Neural cell (in vitro differentiated cells): Measurements from ENCODE around the gene MRPS33.

Experiments
- EZH2 ChIP-seq: fragments of 200-600, 300-800 bp; shearing (Covaris generic), sonication (generic); IDR thresholded peaks from 2 replicates; pipeline ENCODE4 v1.6.1; 2014; ENCODE audit warnings: antibody characterized with exemption, low read length, borderline replicate concordance, mild to moderate bottlenecking; ENCODE audit not compliant: insufficient read depth, poor library complexity, severe bottlenecking
- TF ChIP-seq, protein P1 (sequence below): fragments of 450-650 bp; IDR thresholded peaks from 2 replicates; pipeline ENCODE4 v1.5.1; 2014; ENCODE audit warnings: antibody characterized with exemption, mild to moderate bottlenecking, moderate library complexity; ENCODE audit not compliant: poor library complexity, severe bottlenecking

DNA sequence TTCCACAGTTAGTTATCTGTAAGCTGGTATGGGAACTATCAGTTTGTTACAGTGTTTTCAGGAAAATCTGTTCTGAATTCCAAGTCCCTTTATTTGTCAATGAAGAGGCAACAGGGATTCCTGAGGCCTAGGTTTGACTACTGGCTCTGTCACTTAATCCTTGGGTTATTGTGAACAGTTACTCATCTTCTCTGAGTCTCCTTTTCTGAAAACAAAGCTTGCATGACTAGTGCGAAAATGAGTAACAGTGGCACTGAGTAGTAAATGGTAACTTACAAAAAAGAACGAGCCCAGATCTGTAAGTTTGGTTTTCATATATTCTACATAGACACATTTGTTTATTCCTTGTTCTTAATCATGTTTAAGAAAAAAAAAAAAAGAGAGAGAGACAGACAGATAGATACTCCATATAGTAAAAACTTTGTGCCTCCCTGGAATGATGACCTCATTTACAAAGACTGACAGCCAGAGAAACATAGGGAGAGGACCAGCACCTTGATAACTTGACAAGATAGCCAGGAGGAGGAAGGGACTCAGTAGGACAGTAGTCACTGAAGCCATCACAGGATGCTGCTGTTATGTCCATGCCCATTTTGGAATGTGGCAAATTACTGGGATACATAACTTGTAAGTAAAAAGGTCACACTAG lies 1.9 kb downstream of the MRPS33 start:
- TF ChIP-seq, protein P1, sequence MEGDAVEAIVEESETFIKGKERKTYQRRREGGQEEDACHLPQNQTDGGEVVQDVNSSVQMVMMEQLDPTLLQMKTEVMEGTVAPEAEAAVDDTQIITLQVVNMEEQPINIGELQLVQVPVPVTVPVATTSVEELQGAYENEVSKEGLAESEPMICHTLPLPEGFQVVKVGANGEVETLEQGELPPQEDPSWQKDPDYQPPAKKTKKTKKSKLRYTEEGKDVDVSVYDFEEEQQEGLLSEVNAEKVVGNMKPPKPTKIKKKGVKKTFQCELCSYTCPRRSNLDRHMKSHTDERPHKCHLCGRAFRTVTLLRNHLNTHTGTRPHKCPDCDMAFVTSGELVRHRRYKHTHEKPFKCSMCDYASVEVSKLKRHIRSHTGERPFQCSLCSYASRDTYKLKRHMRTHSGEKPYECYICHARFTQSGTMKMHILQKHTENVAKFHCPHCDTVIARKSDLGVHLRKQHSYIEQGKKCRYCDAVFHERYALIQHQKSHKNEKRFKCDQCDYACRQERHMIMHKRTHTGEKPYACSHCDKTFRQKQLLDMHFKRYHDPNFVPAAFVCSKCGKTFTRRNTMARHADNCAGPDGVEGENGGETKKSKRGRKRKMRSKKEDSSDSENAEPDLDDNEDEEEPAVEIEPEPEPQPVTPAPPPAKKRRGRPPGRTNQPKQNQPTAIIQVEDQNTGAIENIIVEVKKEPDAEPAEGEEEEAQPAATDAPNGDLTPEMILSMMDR = no peak
- TF ChIP-seq EZH2 = no peak
